MM.1S (cell line): ENCODE measurements around the gene ALKBH3.

Experiments
- DNase-seq: peaks from one replicate; pipeline ENCODE4 v3.0.0-alpha.2; 2015
- H2AFZ ChIP-seq: fragments of 300-600 bp; sonication (generic); 2 replicates; pipeline ENCODE4 v1.6.0; 2016; ENCODE audit warnings: antibody characterized with exemption, low read length
- H3F3A ChIP-seq: fragments of 300-600 bp; sonication (generic); 2 replicates; pipeline ENCODE4 v1.6.1; 2016; ENCODE audit warnings: mild to moderate bottlenecking, antibody characterized with exemption, low read length, moderate library complexity, mixed read lengths; ENCODE audit not compliant: insufficient read depth
- H3K27ac ChIP-seq: fragments of 300-600 bp; sonication (generic); 2 replicates; pipeline ENCODE4 v1.5.1; 2016; ENCODE audit warnings: mild to moderate bottlenecking, low read length
- H3K27me3 ChIP-seq: fragments of 300-600 bp; sonication (generic); replicated peaks from 2 replicates; pipeline ENCODE4 v1.6.0; 2016; ENCODE audit warnings: low read length; ENCODE audit not compliant: insufficient read depth
- H3K36me3 ChIP-seq: fragments of 300-600 bp; sonication (generic); replicated peaks from 2 replicates; pipeline ENCODE4 v1.6.1; 2016; ENCODE audit warnings: mild to moderate bottlenecking, low read length, mixed read lengths; ENCODE audit not compliant: insufficient read depth
- H3K4me1 ChIP-seq: fragments of 300-600 bp; sonication (generic); 2 replicates; pipeline ENCODE4 v1.6.1; 2016; ENCODE audit warnings: low read length, mixed read lengths
- H3K4me2 ChIP-seq: fragments of 300-600 bp; sonication (generic); 2 replicates; pipeline ENCODE4 v1.6.0; 2016; ENCODE audit warnings: low read depth, low read length
- H3K4me3 ChIP-seq: fragments of 300-600 bp; sonication (generic); 2 replicates; pipeline ENCODE4 v1.5.1; 2016; ENCODE audit warnings: low read length, mixed read lengths
- H3K79me2 ChIP-seq: fragments of 300-600 bp; sonication (generic); 2 replicates; pipeline ENCODE4 v1.6.1; 2016; ENCODE audit warnings: mixed run types, low read length, mixed read lengths
- H3K9ac ChIP-seq: fragments of 300-600 bp; sonication (generic); 2 replicates; pipeline ENCODE4 v1.6.1; 2016; ENCODE audit warnings: low read length, mixed read lengths
- H3K9me2 ChIP-seq: fragments of 300-600 bp; sonication (generic); replicated peaks from 2 replicates; pipeline ENCODE4 v1.6.1; 2016; ENCODE audit warnings: mild to moderate bottlenecking, low read length, mixed read lengths; ENCODE audit not compliant: insufficient read depth
- H3K9me3 ChIP-seq: fragments of 300-600 bp; sonication (generic); replicated peaks from 2 replicates; pipeline ENCODE4 v1.6.1; 2016; ENCODE audit warnings: mild to moderate bottlenecking, low read length, mixed read lengths; ENCODE audit not compliant: insufficient read depth
- H4K20me1 ChIP-seq: fragments of 300-600 bp; sonication (generic); 2 replicates; pipeline ENCODE4 v1.6.1; 2016; ENCODE audit warnings: mild to moderate bottlenecking, low read length, moderate library complexity, mixed read lengths; ENCODE audit not compliant: insufficient read depth
- EZH2 ChIP-seq: fragments of 300-600 bp; sonication (generic); optimal IDR thresholded peaks from 2 replicates; pipeline ENCODE3; 2017; ENCODE audit warnings: low read depth, mild to moderate bottlenecking, antibody characterized with exemption, low read length, mixed read lengths
- EZH2phosphoT487 ChIP-seq: fragments of 300-600 bp; sonication (generic); IDR thresholded peaks from 2 replicates; pipeline ENCODE4 v1.6.1; 2018; ENCODE audit warnings: antibody characterized with exemption, low read length
- TF ChIP-seq, protein P1 (sequence below): fragments of 300-600 bp; sonication (generic); IDR thresholded peaks from 2 replicates; pipeline ENCODE4 v1.5.1; 2016; ENCODE audit warnings: antibody characterized with exemption, low read length, mixed read lengths

ALKBH3 gene

GRCh38 chr11:43874078-43874477, 6.6 kb upstream of the ALKBH3 start:
- TF ChIP-seq EZH2 (no peak), EZH2phosphoT487 (no peak)
- TF ChIP-seq, protein P1, sequence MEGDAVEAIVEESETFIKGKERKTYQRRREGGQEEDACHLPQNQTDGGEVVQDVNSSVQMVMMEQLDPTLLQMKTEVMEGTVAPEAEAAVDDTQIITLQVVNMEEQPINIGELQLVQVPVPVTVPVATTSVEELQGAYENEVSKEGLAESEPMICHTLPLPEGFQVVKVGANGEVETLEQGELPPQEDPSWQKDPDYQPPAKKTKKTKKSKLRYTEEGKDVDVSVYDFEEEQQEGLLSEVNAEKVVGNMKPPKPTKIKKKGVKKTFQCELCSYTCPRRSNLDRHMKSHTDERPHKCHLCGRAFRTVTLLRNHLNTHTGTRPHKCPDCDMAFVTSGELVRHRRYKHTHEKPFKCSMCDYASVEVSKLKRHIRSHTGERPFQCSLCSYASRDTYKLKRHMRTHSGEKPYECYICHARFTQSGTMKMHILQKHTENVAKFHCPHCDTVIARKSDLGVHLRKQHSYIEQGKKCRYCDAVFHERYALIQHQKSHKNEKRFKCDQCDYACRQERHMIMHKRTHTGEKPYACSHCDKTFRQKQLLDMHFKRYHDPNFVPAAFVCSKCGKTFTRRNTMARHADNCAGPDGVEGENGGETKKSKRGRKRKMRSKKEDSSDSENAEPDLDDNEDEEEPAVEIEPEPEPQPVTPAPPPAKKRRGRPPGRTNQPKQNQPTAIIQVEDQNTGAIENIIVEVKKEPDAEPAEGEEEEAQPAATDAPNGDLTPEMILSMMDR, result no peak
- H3K4me2 ChIP-seq, result no peak overlapping the region
- H3K4me3 ChIP-seq, result no peak overlapping the region
- H3K9ac ChIP-seq, result no peak overlapping the region
- no peaks in the 10 kb centered on the region for H3K9me2 ChIP-seq
- H3K36me3 ChIP-seq, result no peaks in the 10 kb centered on the region
- no peaks in the 10 kb centered on the region for H3F3A ChIP-seq
- no peaks in the 10 kb centered on the region for H3K9me3 ChIP-seq
- no peak overlapping the region for H2AFZ ChIP-seq
- H3K79me2 ChIP-seq, result no peaks in the 10 kb centered on the region
- peaks cover 7% of the 10 kb centered on the region for H3K4me1 ChIP-seq
- no peak for DNase-seq
- H3K27me3 ChIP-seq, result peaks cover 89% of the 10 kb centered on the region
- H4K20me1 ChIP-seq, result no peaks in the 10 kb centered on the region
- H3K27ac ChIP-seq, result no peak overlapping the region

GRCh38 chr11:43874738-43875137, 5.9 kb upstream of the ALKBH3 start:
- Histone ChIP-seq H3K79me2 (no peaks in the 10 kb centered on the region), H3F3A (no peaks in the 10 kb centered on the region), H3K9ac (no peak overlapping the region), H3K4me3 (no peak overlapping the region), H3K9me3 (no peaks in the 10 kb centered on the region), H3K4me2 (no peak overlapping the region), H4K20me1 (no peaks in the 10 kb centered on the region), H2AFZ (no peak overlapping the region), H3K36me3 (no peaks in the 10 kb centered on the region), H3K27me3 (peaks cover 92% of the 10 kb centered on the region), H3K9me2 (no peaks in the 10 kb centered on the region), H3K4me1 (0 out of 2 replicates have a peak, but pooled peaks cover under 1% of the 10 kb centered on the region), H3K27ac (no peak overlapping the region)
- no peak for TF ChIP-seq EZH2
- no peak for TF ChIP-seq EZH2phosphoT487
- TF ChIP-seq, protein P1, result no peak
- DNase-seq, result no peak

DNA sequence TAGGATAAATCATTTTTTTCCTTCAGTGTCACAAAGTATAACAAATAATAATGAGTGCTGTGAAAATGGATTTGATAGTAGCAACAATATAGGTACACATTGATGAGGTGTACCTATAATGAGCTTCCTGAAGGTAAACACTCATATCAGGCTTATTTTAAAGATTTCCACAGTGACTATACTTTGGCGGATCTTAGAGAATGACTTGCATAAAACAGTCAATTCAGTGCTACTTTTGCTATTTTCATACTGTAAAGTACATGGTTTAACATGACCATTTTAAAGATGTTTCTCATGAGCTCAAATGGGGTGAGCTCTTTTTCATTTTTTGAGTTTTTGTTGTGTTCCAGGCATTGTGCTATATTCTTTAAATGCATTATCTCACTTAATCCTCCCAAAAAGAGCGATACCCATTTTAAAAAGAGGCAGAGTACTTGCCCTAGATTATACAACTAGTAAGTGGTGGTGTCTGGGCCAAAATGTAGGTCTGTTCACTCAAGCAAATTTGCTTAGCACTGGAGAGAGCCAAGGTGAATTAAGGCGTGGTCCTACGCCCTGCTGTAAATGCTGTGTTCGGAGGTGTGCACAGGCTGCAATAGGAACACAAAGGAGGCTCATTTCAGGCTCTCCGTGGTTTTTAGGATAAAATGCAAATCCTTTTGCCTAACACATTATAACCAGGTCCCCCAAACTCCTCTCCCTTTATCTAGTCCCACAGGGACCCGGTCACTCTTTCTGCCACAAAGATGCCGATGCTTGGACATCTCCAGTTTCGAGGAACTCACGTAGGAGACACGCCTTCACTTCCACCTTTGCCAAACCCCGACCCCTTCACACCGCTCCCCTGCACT, 617 bp upstream of the ALKBH3 start:
- Histone ChIP-seq H3K9me2 (no peaks in the 10 kb centered on the region), H3K9me3 (no peaks in the 10 kb centered on the region), H3F3A (no peaks in the 10 kb centered on the region), H3K79me2 (peaks cover 14% of the 10 kb centered on the region), H3K4me2 (peak overlapping the region; percentile 81), H3K36me3 (no peaks in the 10 kb centered on the region), H3K9ac (peak overlapping the region; percentile 84; the same call in 1 of the 2 replicates), H3K27ac (no peak overlapping the region), H4K20me1 (no peaks in the 10 kb centered on the region), H3K4me1 (peaks cover 13% of the 10 kb centered on the region; the same call in 1 of the 2 replicates), H3K27me3 (peaks cover 44% of the 10 kb centered on the region), H3K4me3 (peak overlapping the region; percentile 98), H2AFZ (peak overlapping the region; percentile 98)
- no peak for DNase-seq
- TF ChIP-seq, protein P1, result no peak
- TF ChIP-seq EZH2phosphoT487 (no peak), EZH2 (no peak)
